Right lobe of liver (tissue), 4 donors: ENCODE data around the gene SPOCK1.

ENCODE experiments used
- POLR2A ChIP-seq: fragments of 450-650 bp; IDR thresholded peaks from one replicate; pipeline ENCODE4 v1.6.1; 2017; ENCODE audit warnings: antibody characterized with exemption, mild to moderate bottlenecking
- TF ChIP-seq, protein P1 (sequence below), 4 donors: fragments of 200-600 bp in 3 of 4; fragments of 450-650 bp in 1 of 4; IDR thresholded peaks; one replicate each; pipeline versions ENCODE4 v1.5.1 to v1.8.0; 2016 to 2022; ENCODE audit warnings: antibody characterized with exemption in 4 of 4, mild to moderate bottlenecking in 2 of 4
- donor health status: DM: no; HTN: no; CAD: no.
- donor health status: DM: no; HTN: no; CAD: no.
- donor health status: DM: no; HTN: yes; CAD: no.

- TF ChIP-seq, protein P1, sequence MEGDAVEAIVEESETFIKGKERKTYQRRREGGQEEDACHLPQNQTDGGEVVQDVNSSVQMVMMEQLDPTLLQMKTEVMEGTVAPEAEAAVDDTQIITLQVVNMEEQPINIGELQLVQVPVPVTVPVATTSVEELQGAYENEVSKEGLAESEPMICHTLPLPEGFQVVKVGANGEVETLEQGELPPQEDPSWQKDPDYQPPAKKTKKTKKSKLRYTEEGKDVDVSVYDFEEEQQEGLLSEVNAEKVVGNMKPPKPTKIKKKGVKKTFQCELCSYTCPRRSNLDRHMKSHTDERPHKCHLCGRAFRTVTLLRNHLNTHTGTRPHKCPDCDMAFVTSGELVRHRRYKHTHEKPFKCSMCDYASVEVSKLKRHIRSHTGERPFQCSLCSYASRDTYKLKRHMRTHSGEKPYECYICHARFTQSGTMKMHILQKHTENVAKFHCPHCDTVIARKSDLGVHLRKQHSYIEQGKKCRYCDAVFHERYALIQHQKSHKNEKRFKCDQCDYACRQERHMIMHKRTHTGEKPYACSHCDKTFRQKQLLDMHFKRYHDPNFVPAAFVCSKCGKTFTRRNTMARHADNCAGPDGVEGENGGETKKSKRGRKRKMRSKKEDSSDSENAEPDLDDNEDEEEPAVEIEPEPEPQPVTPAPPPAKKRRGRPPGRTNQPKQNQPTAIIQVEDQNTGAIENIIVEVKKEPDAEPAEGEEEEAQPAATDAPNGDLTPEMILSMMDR (IDR thresholded peaks at IDR 0.05): no peak
- TF ChIP-seq POLR2A: no peak
Measured at GRCh38 chr5:137105351-137106035, 393.6 kb downstream of the SPOCK1 start.
